Lower leg skin (tissue), 3 donors: Measurements from ENCODE around the gene CACNB4.

Experiments
- CTCF ChIP-seq, 3 donors: fragments of 450-650 bp; IDR thresholded peaks; one replicate each; pipeline ENCODE4 v1.5.1; 2016; ENCODE audit warnings: antibody characterized with exemption in 3 of 3, mild to moderate bottlenecking in 3 of 3, moderate library complexity in 2 of 3
- POLR2A ChIP-seq, 2 donors: fragments of 450-650 bp; IDR thresholded peaks; one replicate each; pipeline ENCODE4 v1.6.1; 2016 to 2017; ENCODE audit warnings: antibody characterized with exemption in 2 of 2, mild to moderate bottlenecking in 1 of 2, moderate library complexity in 1 of 2

DNA sequence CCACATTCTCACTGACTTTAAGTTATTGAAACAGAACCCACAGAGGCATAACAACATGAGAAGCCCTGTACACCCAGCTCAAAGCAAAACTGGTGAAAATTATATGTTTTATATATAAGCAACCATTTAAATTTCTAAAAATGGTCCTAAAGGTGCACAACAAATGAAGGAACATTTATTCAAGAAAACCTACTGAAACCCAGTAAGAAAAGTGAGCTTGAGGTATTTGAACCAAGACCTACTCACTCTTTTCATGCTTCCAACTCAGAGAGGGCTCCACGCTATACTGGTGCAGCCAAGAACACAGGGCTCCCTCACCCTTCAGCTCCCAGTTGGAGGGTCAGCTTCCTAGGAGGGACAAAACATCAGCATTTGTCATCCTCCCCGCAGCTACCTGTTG lies 2.1 kb upstream of the CACNB4 start:
- TF ChIP-seq POLR2A (IDR thresholded peaks at IDR 0.05), result no peak
- no peak for TF ChIP-seq CTCF (IDR thresholded peaks at IDR 0.05)
